ENCODE data around the gene C1orf226.

The C1orf226 gene

GRCh38 chr1:162366671-162367070 is 14.9 kb upstream of the C1orf226 start:
- H3K4me1 ChIP-seq (ENCODE audit: control insufficient read depth in 1 of 2, insufficient read depth in 2 of 2, low read length in 2 of 2) = no peaks in the 10 kb centered on the region

GRCh38 chr1:162367073-162367472 is 14.5 kb upstream of the C1orf226 start:
- H3K27me3 ChIP-seq (ENCODE audit: low read depth, low read length) = no peaks in the 10 kb centered on the region
- no peaks in the 10 kb centered on the region for H3K4me1 ChIP-seq (ENCODE audit: control insufficient read depth in 1 of 2, insufficient read depth in 2 of 2, low read length in 2 of 2)
- H3K9me3 ChIP-seq (ENCODE audit: control insufficient read depth in 1 of 2, low read length in 2 of 2) = no peaks in the 10 kb centered on the region
- H3K4me3 ChIP-seq (ENCODE audit: low read depth in 1 of 2, low read length in 2 of 2) = peak overlapping the region; percentile 40 to 61
- H3K27ac ChIP-seq (ENCODE audit: low read length) = no peak overlapping the region
- no peaks in the 10 kb centered on the region for H3K36me3 ChIP-seq (ENCODE audit: control insufficient read depth in 1 of 2, insufficient read depth in 2 of 2, low read length in 2 of 2)

More at GRCh38 chr1:162366671-162367070, 14.9 kb upstream of the C1orf226 start:
- Histone ChIP-seq H3K9me3 (ENCODE audit: control insufficient read depth in 1 of 2, low read length in 2 of 2) (no peaks in the 10 kb centered on the region), H3K36me3 (ENCODE audit: control insufficient read depth in 1 of 2, insufficient read depth in 2 of 2, low read length in 2 of 2) (peaks cover 0 to 2% of the 10 kb centered on the region in 2 donors), H3K27ac (ENCODE audit: low read length) (no peak overlapping the region), H3K4me3 (ENCODE audit: low read depth in 1 of 2, low read length in 2 of 2) (peak overlapping the region; percentile 40 to 61), H3K27me3 (ENCODE audit: low read depth, low read length) (no peaks in the 10 kb centered on the region)

DNA sequence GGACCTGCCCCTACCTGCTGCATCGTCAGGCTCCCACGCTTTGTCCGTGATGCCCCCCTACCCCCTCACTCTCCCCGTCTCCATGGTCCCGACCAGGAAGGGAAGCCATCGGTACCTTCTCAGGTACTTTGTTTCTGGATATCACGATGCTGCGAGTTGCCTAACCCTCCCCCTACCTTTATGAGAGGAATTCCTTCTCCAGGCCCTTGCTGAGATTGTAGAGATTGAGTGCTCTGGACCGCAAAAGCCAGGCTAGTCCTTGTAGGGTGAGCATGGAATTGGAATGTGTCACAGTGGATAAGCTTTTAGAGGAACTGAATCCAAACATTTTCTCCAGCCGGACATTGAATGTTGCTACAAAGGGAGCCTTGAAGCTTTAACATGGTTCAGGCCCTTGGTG is 13.8 kb upstream of the C1orf226 start:
- no peak overlapping the region for H3K27ac ChIP-seq (ENCODE audit: low read length)
- H3K27me3 ChIP-seq (ENCODE audit: low read depth, low read length) = no peaks in the 10 kb centered on the region
- no peaks in the 10 kb centered on the region for H3K9me3 ChIP-seq (ENCODE audit: control insufficient read depth in 1 of 2, low read length in 2 of 2)
- no peak overlapping the region for H3K4me3 ChIP-seq (ENCODE audit: low read depth in 1 of 2, low read length in 2 of 2)
- H3K36me3 ChIP-seq (ENCODE audit: control insufficient read depth in 1 of 2, insufficient read depth in 2 of 2, low read length in 2 of 2) = no peaks in the 10 kb centered on the region
- H3K4me1 ChIP-seq (ENCODE audit: control insufficient read depth in 1 of 2, insufficient read depth in 2 of 2, low read length in 2 of 2) = no peaks in the 10 kb centered on the region

- no peak overlapping the region for H3K4me3 ChIP-seq (ENCODE audit: low read depth in 1 of 2, low read length in 2 of 2)
- no peak overlapping the region for H3K27ac ChIP-seq (ENCODE audit: low read length)
- no peaks in the 10 kb centered on the region for H3K36me3 ChIP-seq (ENCODE audit: control insufficient read depth in 1 of 2, insufficient read depth in 2 of 2, low read length in 2 of 2)
- no peaks in the 10 kb centered on the region for H3K4me1 ChIP-seq (ENCODE audit: control insufficient read depth in 1 of 2, insufficient read depth in 2 of 2, low read length in 2 of 2)
- H3K27me3 ChIP-seq (ENCODE audit: low read depth, low read length) = no peaks in the 10 kb centered on the region
- no peaks in the 10 kb centered on the region for H3K9me3 ChIP-seq (ENCODE audit: control insufficient read depth in 1 of 2, low read length in 2 of 2)
These were observed 13.1 kb upstream of the C1orf226 start for GRCh38 chr1:162368451-162368850.

DNA sequence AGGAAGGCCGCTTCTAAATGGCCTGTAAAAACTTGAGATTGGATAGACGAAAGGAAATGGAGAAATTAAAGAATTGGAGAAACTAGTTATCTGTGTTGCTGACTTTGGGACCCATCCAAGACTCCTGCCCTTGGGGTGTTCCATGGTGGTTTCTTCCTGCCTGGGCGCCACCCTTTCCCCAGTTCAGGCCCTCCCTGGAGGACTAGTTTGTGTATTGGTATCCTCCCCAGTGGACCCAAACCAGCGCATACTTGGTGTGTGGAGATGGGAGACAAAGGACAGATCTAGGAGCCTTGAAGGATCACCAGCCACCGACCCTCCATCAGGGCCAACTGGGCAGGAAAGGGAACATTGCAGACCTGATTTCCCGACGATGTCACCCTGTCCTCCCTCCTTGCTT is 12.0 kb upstream of the C1orf226 start:
- Histone ChIP-seq H3K9me3 (ENCODE audit: control insufficient read depth in 1 of 2, low read length in 2 of 2) (no peaks in the 10 kb centered on the region), H3K36me3 (ENCODE audit: control insufficient read depth in 1 of 2, insufficient read depth in 2 of 2, low read length in 2 of 2) (no peaks in the 10 kb centered on the region), H3K4me1 (ENCODE audit: control insufficient read depth in 1 of 2, insufficient read depth in 2 of 2, low read length in 2 of 2) (no peaks in the 10 kb centered on the region), H3K27ac (ENCODE audit: low read length) (no peak overlapping the region), H3K27me3 (ENCODE audit: low read depth, low read length) (no peaks in the 10 kb centered on the region), H3K4me3 (ENCODE audit: low read depth in 1 of 2, low read length in 2 of 2) (no peak overlapping the region)

DNA sequence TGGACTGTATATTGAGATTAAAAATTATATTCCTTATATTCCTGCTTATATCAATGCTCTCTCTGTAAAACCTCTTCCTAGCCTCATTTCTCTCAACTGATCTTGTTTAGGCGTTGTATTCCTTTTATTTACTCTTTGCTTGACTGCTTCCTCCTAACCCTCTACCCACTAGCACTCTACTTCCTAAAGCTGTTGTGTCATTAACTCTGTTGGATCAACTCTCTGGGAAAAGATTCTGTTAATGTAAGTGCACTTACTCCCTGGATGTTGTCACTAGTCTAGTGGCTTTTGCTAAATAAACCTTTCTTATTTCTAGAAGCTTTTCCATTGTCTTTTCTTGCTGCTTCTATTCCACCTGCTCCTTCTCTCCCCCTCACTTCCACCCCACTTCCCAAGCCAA is 11.4 kb upstream of the C1orf226 start:
- H3K4me1 ChIP-seq (ENCODE audit: control insufficient read depth in 1 of 2, insufficient read depth in 2 of 2, low read length in 2 of 2) = no peaks in the 10 kb centered on the region

DNA sequence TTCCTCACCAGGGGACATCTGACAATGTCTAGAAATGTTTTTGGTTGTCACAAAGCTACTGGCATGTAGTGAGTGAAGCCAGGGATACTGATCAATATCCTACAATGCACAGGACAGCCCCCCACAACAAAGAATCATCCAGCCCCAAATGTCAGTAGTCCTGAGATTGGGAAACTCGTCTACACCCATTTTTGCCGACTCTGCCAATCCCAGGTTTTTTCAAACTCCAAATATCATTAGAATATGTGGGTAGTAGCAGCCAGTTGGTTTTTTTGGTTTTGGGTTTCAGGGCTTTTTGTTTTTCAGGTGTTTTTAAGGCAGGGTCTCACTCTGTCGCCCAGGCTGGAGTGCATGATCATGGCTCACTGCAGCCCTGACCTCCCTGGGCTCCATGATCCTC is 10.8 kb upstream of the C1orf226 start:
- Histone ChIP-seq H3K9me3 (ENCODE audit: control insufficient read depth in 1 of 2, low read length in 2 of 2) (no peaks in the 10 kb centered on the region), H3K4me1 (ENCODE audit: control insufficient read depth in 1 of 2, insufficient read depth in 2 of 2, low read length in 2 of 2) (no peaks in the 10 kb centered on the region), H3K4me3 (ENCODE audit: low read depth in 1 of 2, low read length in 2 of 2) (no peak overlapping the region), H3K36me3 (ENCODE audit: control insufficient read depth in 1 of 2, insufficient read depth in 2 of 2, low read length in 2 of 2) (no peaks in the 10 kb centered on the region), H3K27ac (ENCODE audit: low read length) (no peak overlapping the region), H3K27me3 (ENCODE audit: low read depth, low read length) (no peaks in the 10 kb centered on the region)

More for the DNA sequence above, 11.4 kb upstream of the C1orf226 start:
- H3K36me3 ChIP-seq (ENCODE audit: control insufficient read depth in 1 of 2, insufficient read depth in 2 of 2, low read length in 2 of 2) = no peaks in the 10 kb centered on the region
- no peak overlapping the region for H3K27ac ChIP-seq (ENCODE audit: low read length)
- H3K27me3 ChIP-seq (ENCODE audit: low read depth, low read length) = no peaks in the 10 kb centered on the region
- H3K9me3 ChIP-seq (ENCODE audit: control insufficient read depth in 1 of 2, low read length in 2 of 2) = no peaks in the 10 kb centered on the region
- H3K4me3 ChIP-seq (ENCODE audit: low read depth in 1 of 2, low read length in 2 of 2) = no peak overlapping the region

GRCh38 chr1:162371611-162372010 is 9.9 kb upstream of the C1orf226 start:
- Histone ChIP-seq H3K27me3 (ENCODE audit: low read depth, low read length) (no peaks in the 10 kb centered on the region), H3K27ac (ENCODE audit: low read length) (no peak overlapping the region), H3K36me3 (ENCODE audit: control insufficient read depth in 1 of 2, insufficient read depth in 2 of 2, low read length in 2 of 2) (no peaks in the 10 kb centered on the region), H3K9me3 (ENCODE audit: control insufficient read depth in 1 of 2, low read length in 2 of 2) (no peaks in the 10 kb centered on the region), H3K4me3 (ENCODE audit: low read depth in 1 of 2, low read length in 2 of 2) (no peak overlapping the region), H3K4me1 (ENCODE audit: control insufficient read depth in 1 of 2, insufficient read depth in 2 of 2, low read length in 2 of 2) (no peaks in the 10 kb centered on the region)

GRCh38 chr1:162372159-162373071 is 9.1 kb upstream of the C1orf226 start:
- H3K27ac ChIP-seq (ENCODE audit: low read length) = no peak overlapping the region
- no peak overlapping the region for H3K4me3 ChIP-seq (ENCODE audit: low read depth in 1 of 2, low read length in 2 of 2)
- no peaks in the 10 kb centered on the region for H3K9me3 ChIP-seq (ENCODE audit: control insufficient read depth in 1 of 2, low read length in 2 of 2)
- H3K27me3 ChIP-seq (ENCODE audit: low read depth, low read length) = no peaks in the 10 kb centered on the region
- H3K36me3 ChIP-seq (ENCODE audit: control insufficient read depth in 1 of 2, insufficient read depth in 2 of 2, low read length in 2 of 2) = no peaks in the 10 kb centered on the region
- no peaks in the 10 kb centered on the region for H3K4me1 ChIP-seq (ENCODE audit: control insufficient read depth in 1 of 2, insufficient read depth in 2 of 2, low read length in 2 of 2)

GRCh38 chr1:162373072-162373427 is 8.5 kb upstream of the C1orf226 start:
- Histone ChIP-seq H3K27me3 (ENCODE audit: low read depth, low read length) (no peaks in the 10 kb centered on the region), H3K4me3 (ENCODE audit: low read depth in 1 of 2, low read length in 2 of 2) (no peak overlapping the region), H3K9me3 (ENCODE audit: control insufficient read depth in 1 of 2, low read length in 2 of 2) (no peaks in the 10 kb centered on the region), H3K4me1 (ENCODE audit: control insufficient read depth in 1 of 2, insufficient read depth in 2 of 2, low read length in 2 of 2) (no peaks in the 10 kb centered on the region), H3K27ac (ENCODE audit: low read length) (no peak overlapping the region), H3K36me3 (ENCODE audit: control insufficient read depth in 1 of 2, insufficient read depth in 2 of 2, low read length in 2 of 2) (no peaks in the 10 kb centered on the region)

DNA sequence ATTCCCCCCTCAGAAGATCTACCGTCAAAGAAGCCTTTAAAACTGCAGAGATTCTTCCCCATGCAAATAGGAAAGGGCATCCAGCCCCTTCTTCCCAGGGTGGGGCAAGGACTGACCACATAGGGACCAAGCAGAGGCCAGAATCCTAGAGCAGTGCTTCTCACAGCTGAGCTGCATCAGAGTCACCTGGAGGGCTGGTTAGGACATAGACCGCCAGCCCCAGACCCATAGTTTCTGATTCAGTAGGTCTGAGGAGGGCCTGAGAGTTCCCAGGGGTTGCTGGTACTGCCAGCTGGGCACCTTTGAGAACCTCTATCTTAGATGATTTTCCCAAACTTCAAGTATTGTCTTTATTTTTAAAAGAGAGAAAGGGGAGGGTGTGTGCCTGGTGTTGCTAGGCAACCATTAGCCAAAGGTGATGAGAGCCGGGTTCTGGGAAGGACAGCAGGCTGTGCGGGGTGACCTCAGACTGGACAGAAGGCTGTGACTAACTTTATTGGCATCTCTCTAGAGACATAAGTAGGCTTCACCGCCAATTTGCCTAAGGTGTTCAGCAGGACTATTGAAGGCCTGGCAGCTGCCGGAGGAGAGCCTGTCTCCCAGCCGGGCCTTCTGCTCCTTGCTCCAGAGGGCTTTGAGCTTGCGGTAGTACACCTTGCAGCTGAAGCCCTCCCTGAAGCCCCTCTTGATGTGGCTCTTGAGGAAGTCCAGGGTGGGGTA is 7.8 kb upstream of the C1orf226 start:
- H3K27ac ChIP-seq (ENCODE audit: low read length) = no peak overlapping the region
- no peaks in the 10 kb centered on the region for H3K36me3 ChIP-seq (ENCODE audit: control insufficient read depth in 1 of 2, insufficient read depth in 2 of 2, low read length in 2 of 2)
- no peaks in the 10 kb centered on the region for H3K9me3 ChIP-seq (ENCODE audit: control insufficient read depth in 1 of 2, low read length in 2 of 2)
- H3K4me1 ChIP-seq (ENCODE audit: control insufficient read depth in 1 of 2, insufficient read depth in 2 of 2, low read length in 2 of 2) = no peaks in the 10 kb centered on the region
- H3K27me3 ChIP-seq (ENCODE audit: low read depth, low read length) = no peaks in the 10 kb centered on the region
- H3K4me3 ChIP-seq (ENCODE audit: low read depth in 1 of 2, low read length in 2 of 2) = no peak overlapping the region

Measured in muscle layer of duodenum (tissue), 2 donors.